SK-N-SH treated with all-trans-retinoic acid at 6 μM for 48 hours (cell line): ENCODE results near the gene ADCY5.

Source experiments
- ATAC-seq: fragments of 200-7000 bp; cut with Tn5 transposase; 3 replicates; pipeline ENCODE4 v1.9.1; 2020; ENCODE audit warnings: mild to moderate bottlenecking, moderate library complexity
- ARNTL ChIP-seq: fragments of 450-650 bp; formaldehyde crosslinking; IDR thresholded peaks from 2 replicates; pipeline ENCODE4 v1.5.0; 2020; ENCODE audit warnings: low read depth, mild to moderate bottlenecking, moderate library complexity, borderline replicate concordance
- BACH2 ChIP-seq: fragments of 250-450 bp; sonication (Bioruptor Pico); IDR thresholded peaks from 2 replicates; pipeline ENCODE4 v1.9.0; 2021; ENCODE audit warnings: mild to moderate bottlenecking, borderline replicate concordance
- CREB5 ChIP-seq: fragments of 250-450 bp; sonication (Bioruptor Pico); IDR thresholded peaks from 2 replicates; pipeline ENCODE4 v1.5.1; 2020; ENCODE audit warnings: low read depth, mild to moderate bottlenecking, moderate library complexity
- CSDC2 ChIP-seq: fragments of 250-450 bp; sonication (Bioruptor Pico); IDR thresholded peaks from 2 replicates; pipeline ENCODE4 v1.5.0; 2020; ENCODE audit warnings: mild to moderate bottlenecking, moderate library complexity
- CSRNP3 ChIP-seq: fragments of 250-450 bp; sonication (Bioruptor Pico); IDR thresholded peaks from 2 replicates; pipeline ENCODE4 v1.5.1; 2021; ENCODE audit warnings: mild to moderate bottlenecking, moderate library complexity
- ESRRG ChIP-seq: fragments of 250-450 bp; sonication (Bioruptor Pico); IDR thresholded peaks from 2 replicates; pipeline ENCODE4 v1.6.1; 2021; ENCODE audit warnings: mild to moderate bottlenecking
- GLIS3 ChIP-seq: fragments of 250-450 bp; sonication (Bioruptor Pico); IDR thresholded peaks from 2 replicates; pipeline ENCODE4 v1.5.0; 2020; ENCODE audit warnings: mild to moderate bottlenecking, moderate library complexity
- ISL1 ChIP-seq: fragments of 250-450 bp; sonication (Bioruptor Pico); IDR thresholded peaks from 2 replicates; pipeline ENCODE4 v2.1.2; 2022; ENCODE audit warnings: mild to moderate bottlenecking, moderate library complexity
- OSR1 ChIP-seq: fragments of 250-450 bp; sonication (Bioruptor Pico); IDR thresholded peaks from 2 replicates; pipeline ENCODE4 v1.8.0; 2022; ENCODE audit warnings: moderate library complexity, mild to moderate bottlenecking, inconsistent platforms
- PATZ1 ChIP-seq: fragments of 250-450 bp; sonication (Bioruptor Pico); IDR thresholded peaks from 2 replicates; pipeline ENCODE4 v1.8.0; 2020; ENCODE audit warnings: mild to moderate bottlenecking, moderate library complexity, borderline replicate concordance
- POU6F1 ChIP-seq: fragments of 250-450 bp; sonication (Bioruptor Pico); IDR thresholded peaks from 2 replicates; pipeline ENCODE4 v1.8.0; 2021; ENCODE audit warnings: low read depth, mild to moderate bottlenecking, moderate library complexity, borderline replicate concordance
- RARB ChIP-seq: fragments of 250-450 bp; sonication (Bioruptor Pico); IDR thresholded peaks from 2 replicates; pipeline ENCODE4 v1.8.0; 2021; ENCODE audit warnings: mild to moderate bottlenecking, moderate library complexity
- SNAI2 ChIP-seq: fragments of 250-450 bp; sonication (Bioruptor Pico); IDR thresholded peaks from 2 replicates; pipeline ENCODE4 v1.5.0; 2020; ENCODE audit warnings: mild to moderate bottlenecking, moderate library complexity
- TCF4 ChIP-seq: fragments of 250-450 bp; sonication (Bioruptor Pico); IDR thresholded peaks from 2 replicates; pipeline ENCODE4 v1.8.0; 2021; ENCODE audit warnings: mild to moderate bottlenecking, moderate library complexity, borderline replicate concordance
- TOX ChIP-seq: fragments of 250-450 bp; sonication (Bioruptor Pico); IDR thresholded peaks from 2 replicates; pipeline ENCODE4 v1.8.0; 2021; ENCODE audit warnings: mild to moderate bottlenecking, moderate library complexity, borderline replicate concordance
- ZFP3 ChIP-seq: fragments of 250-450 bp; sonication (Bioruptor Pico); IDR thresholded peaks from 2 replicates; pipeline ENCODE4 v1.5.0; 2020; ENCODE audit warnings: mild to moderate bottlenecking, moderate library complexity
- ZFP30 ChIP-seq: fragments of 450-650 bp; formaldehyde crosslinking; IDR thresholded peaks from 2 replicates; pipeline ENCODE4 v1.5.0; 2022; ENCODE audit warnings: mild to moderate bottlenecking, moderate library complexity
- ZNF565 ChIP-seq: fragments of 450-650 bp; formaldehyde crosslinking; conservative IDR thresholded peaks from 2 replicates; pipeline ENCODE4 v1.5.0; 2020; ENCODE audit warnings: low read depth, mild to moderate bottlenecking, moderate library complexity
- ZNF70 ChIP-seq: fragments of 450-650 bp; formaldehyde crosslinking; IDR thresholded peaks from 2 replicates; pipeline ENCODE4 v1.5.0; 2020; ENCODE audit warnings: mild to moderate bottlenecking, moderate library complexity
- ZNF8 ChIP-seq: fragments of 450-650 bp; formaldehyde crosslinking; IDR thresholded peaks from 2 replicates; pipeline ENCODE4 v1.5.0; 2020; ENCODE audit warnings: mild to moderate bottlenecking, moderate library complexity
- TF ChIP-seq, protein P1 (sequence below): fragments of 250-450 bp; sonication (Bioruptor Pico); IDR thresholded peaks from 2 replicates; pipeline ENCODE4 v1.5.0; 2020; ENCODE audit warnings: mild to moderate bottlenecking, moderate library complexity

Gene ADCY5

DNA sequence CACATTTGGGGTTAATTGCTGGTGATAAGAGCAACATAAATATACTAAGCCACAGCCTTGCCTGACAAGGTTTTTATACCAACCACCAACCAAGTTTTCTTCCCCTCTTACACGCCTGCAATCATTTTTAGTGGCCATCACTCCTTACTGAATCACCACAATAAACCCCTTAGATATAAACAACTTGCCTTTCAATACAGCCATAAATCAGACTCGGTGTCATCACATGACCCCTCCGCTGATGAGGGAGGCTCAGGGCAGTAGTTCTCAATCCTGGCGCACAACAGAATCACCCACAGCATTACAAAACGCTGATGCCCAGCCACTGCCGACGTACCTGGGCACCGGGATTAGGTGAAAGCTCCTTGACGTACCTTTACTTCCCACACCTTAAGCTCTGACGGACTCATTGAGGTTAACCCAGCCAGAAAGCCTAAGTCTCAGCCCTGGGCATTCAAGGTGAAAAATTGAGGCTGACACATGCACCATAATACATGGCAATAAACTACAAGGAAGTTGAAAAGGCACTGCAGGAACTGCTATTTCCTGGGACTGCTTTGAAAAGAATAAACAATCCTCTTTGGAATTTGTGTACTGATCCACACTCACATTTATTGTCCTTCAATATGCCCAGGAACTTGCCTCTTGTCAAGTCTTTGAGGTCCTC, 17.1 kb downstream of the ADCY5 start (continued):
- TF ChIP-seq POU6F1 (CRISPR knock-in tag), result no peak
- no peak for TF ChIP-seq ISL1
- no peak for TF ChIP-seq RARB
- no peak for TF ChIP-seq ZFP30 (CRISPR knock-in tag)

DNA sequence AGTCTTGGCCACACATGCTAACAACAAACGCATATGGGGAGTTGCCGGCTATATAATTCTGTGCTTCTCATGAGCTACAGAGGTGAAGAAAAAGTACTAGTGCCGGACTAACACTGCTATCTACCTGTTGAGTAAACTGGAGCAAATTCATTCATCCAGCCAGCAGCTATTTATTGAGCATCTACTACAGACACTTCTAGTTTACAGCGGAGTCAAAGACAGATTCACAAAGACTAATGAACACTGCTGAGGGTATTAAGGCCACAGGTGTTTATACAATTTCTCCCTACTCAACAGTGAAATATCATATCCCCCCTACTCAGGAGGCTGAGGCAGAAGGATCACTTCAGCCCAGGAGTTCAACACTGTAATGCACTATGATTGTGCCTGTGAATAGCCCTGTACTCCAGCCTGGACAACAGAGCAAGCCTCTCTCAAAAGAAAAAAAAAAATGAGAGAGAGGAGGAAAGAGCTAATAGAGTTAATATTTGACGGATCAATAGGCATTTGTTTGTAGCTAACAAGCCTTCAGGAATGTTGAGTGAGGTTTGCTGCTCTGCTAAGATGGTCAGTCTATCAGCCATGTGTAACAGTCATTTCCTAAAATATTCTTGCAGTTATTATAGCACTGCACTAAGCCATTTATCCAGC, 17.8 kb downstream of the ADCY5 start:
- no peak for TF ChIP-seq TCF4 (CRISPR knock-in tag)
- TF ChIP-seq ZNF565 (CRISPR knock-in tag), result no peak
- no peak for TF ChIP-seq POU6F1 (CRISPR knock-in tag)
- TF ChIP-seq GLIS3, result no peak
- TF ChIP-seq OSR1 (CRISPR knock-in tag), result no peak
- TF ChIP-seq ZFP3 (CRISPR knock-in tag), result no peak
- TF ChIP-seq, protein P1, sequence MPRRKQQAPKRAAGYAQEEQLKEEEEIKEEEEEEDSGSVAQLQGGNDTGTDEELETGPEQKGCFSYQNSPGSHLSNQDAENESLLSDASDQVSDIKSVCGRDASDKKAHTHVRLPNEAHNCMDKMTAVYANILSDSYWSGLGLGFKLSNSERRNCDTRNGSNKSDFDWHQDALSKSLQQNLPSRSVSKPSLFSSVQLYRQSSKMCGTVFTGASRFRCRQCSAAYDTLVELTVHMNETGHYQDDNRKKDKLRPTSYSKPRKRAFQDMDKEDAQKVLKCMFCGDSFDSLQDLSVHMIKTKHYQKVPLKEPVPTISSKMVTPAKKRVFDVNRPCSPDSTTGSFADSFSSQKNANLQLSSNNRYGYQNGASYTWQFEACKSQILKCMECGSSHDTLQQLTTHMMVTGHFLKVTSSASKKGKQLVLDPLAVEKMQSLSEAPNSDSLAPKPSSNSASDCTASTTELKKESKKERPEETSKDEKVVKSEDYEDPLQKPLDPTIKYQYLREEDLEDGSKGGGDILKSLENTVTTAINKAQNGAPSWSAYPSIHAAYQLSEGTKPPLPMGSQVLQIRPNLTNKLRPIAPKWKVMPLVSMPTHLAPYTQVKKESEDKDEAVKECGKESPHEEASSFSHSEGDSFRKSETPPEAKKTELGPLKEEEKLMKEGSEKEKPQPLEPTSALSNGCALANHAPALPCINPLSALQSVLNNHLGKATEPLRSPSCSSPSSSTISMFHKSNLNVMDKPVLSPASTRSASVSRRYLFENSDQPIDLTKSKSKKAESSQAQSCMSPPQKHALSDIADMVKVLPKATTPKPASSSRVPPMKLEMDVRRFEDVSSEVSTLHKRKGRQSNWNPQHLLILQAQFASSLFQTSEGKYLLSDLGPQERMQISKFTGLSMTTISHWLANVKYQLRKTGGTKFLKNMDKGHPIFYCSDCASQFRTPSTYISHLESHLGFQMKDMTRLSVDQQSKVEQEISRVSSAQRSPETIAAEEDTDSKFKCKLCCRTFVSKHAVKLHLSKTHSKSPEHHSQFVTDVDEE (CRISPR knock-in tag), result no peak
- TF ChIP-seq CSDC2 (CRISPR knock-in tag), result no peak
- ATAC-seq, result no peak

DNA sequence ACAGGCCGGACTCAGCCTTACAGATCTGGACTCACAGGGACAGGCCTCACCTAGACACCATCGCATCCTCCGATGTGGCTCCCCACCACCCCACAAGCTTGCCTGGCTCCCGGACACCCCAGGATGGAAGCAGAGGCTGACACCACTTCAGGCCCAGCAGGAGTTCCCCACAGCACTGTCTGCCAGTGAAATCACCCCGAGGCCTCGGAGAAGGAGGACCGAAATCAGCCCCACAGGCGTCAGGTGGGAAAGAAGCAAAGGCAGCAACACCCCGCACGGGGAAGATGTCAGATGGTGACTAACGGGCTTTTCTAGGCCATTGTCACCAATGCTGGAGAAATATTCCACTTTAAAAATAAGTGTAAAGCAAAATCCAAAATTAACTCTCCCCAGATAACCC, 18.6 kb downstream of the ADCY5 start:
- TF ChIP-seq ZFP30 (CRISPR knock-in tag) (no peak), CSDC2 (CRISPR knock-in tag) (no peak), RARB (no peak), ARNTL (CRISPR knock-in tag) (no peak), BACH2 (CRISPR knock-in tag) (no peak), GLIS3 (no peak), OSR1 (CRISPR knock-in tag) (no peak), ZNF8 (no peak), ISL1 (no peak), SNAI2 (CRISPR knock-in tag) (no peak)
- no peak for ATAC-seq

DNA sequence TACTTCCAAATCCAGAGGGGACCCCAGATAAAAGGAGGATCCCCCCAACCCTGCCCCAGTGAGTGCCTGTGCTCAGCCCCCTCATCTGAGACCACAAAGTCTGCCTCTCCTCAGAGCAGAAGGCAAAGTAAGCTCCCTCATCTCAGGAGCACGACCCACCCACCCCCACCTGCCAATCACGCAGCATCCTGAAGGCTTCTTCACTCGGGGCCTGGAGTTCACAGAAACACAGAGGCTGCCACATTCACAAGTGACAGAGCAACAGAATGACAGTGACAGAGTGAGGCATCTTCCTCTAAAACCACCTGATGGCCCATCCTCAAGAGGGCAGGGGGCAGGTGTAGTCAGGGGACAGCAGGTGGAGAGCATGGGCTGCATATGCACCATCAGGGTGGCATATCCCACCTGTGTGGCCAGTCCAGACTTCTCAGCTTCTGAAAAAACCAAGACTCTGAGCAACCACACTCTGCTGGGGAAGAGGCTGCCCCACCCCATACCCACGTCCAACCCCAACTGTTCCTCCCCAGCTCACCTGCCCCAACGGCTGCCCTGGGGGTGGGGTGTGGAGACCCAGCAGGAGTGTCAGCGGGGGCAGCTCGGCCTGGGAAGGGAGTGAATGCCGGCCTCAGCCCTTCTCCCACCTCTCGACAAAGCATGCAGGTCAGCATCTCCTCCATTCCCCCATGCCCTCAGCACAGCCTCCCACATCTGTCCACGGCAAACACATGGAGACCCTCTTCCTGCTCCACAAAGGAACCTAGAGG, 19.3 kb downstream of the ADCY5 start:
- no peak for ATAC-seq
- TF ChIP-seq TOX, result no peak
- TF ChIP-seq BACH2 (CRISPR knock-in tag), result no peak
- TF ChIP-seq PATZ1 (CRISPR knock-in tag), result no peak
- no peak for TF ChIP-seq CSRNP3 (CRISPR knock-in tag)
- TF ChIP-seq ZFP3 (CRISPR knock-in tag), result no peak
- TF ChIP-seq ARNTL (CRISPR knock-in tag), result no peak
- TF ChIP-seq ZNF70 (CRISPR knock-in tag), result no peak
- TF ChIP-seq ZFP30 (CRISPR knock-in tag), result no peak
- TF ChIP-seq OSR1 (CRISPR knock-in tag), result no peak
- no peak for TF ChIP-seq CREB5
- TF ChIP-seq ESRRG (CRISPR knock-in tag), result no peak
